Effector memory CD8-positive, alpha-beta T cell (primary cell): ENCODE results near the gene CHRM3.

Experiments
- ATAC-seq: fragments of 150-1000 bp; cut with Tn5 transposase; replicated peaks from 2 replicates; pipeline ENCODE4 v1.10.0; 2021; ENCODE audit warnings: mild to moderate bottlenecking, moderate library complexity
- DNase-seq, 3 experiments: peaks; one replicate each; pipeline ENCODE4 v3.0.0; 2021
- H3K27ac Mint-ChIP-seq, 2 donors: one replicate each; pipeline ENCODE4 v1.8.0; 2022; ENCODE audit warnings: mild to moderate bottlenecking in 2 of 2, mixed read lengths in 2 of 2, moderate library complexity in 2 of 2
- H3K27me3 Mint-ChIP-seq, 2 donors: one replicate each; pipeline ENCODE4 v1.8.0; 2022; ENCODE audit warnings: mixed read lengths in 2 of 2
- H3K36me3 Mint-ChIP-seq: one replicate; pipeline ENCODE4 v1.8.0; 2022; ENCODE audit warnings: mild to moderate bottlenecking, moderate library complexity, mixed read lengths; ENCODE audit not compliant: insufficient read depth
- H3K4me1 Mint-ChIP-seq, 2 donors: one replicate each; pipeline ENCODE4 v1.8.0; 2022; ENCODE audit warnings: low read depth in 2 of 2, mixed read lengths in 2 of 2
- H3K4me3 Mint-ChIP-seq, 2 donors: one replicate each; pipeline ENCODE4 v1.8.0; 2022; ENCODE audit warnings: mild to moderate bottlenecking in 2 of 2, mixed read lengths in 2 of 2, moderate library complexity in 2 of 2
- H3K9me3 Mint-ChIP-seq, 2 donors: one replicate each; pipeline ENCODE4 v1.8.0; 2022; ENCODE audit warnings: mixed read lengths in 2 of 2

CHRM3 gene

DNA sequence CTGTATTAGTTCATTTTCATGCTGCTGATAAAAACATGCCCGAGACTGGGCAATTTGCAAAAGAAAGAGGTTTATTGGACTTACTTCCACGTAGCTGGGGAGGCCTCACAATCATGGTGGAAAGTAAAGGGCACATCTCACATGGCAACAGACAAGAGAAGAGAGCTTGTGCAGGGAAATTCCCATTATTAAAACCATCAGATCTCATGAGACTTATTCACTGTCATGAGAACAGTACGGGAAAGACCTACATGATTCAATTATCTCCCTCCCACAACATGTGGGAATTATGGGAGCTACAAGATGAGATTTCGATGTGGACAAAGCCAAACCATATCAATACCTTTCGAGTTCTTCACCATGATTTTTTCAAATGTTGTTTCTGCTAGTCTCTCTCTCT lies 3.7 kb upstream of the CHRM3 start:
- peaks cover 0 to 7% of the 10 kb centered on the region in 2 donors for H3K4me1 Mint-ChIP-seq
- DNase-seq (no peak), ATAC-seq (no peak)
- peaks cover 24 to 35% of the 10 kb centered on the region in 2 donors for H3K27me3 Mint-ChIP-seq
- H3K36me3 Mint-ChIP-seq = no peaks in the 10 kb centered on the region
- H3K27ac Mint-ChIP-seq = no peak overlapping the region
- no peak overlapping the region for H3K4me3 Mint-ChIP-seq
- H3K9me3 Mint-ChIP-seq = no peaks in the 10 kb centered on the region

DNA sequence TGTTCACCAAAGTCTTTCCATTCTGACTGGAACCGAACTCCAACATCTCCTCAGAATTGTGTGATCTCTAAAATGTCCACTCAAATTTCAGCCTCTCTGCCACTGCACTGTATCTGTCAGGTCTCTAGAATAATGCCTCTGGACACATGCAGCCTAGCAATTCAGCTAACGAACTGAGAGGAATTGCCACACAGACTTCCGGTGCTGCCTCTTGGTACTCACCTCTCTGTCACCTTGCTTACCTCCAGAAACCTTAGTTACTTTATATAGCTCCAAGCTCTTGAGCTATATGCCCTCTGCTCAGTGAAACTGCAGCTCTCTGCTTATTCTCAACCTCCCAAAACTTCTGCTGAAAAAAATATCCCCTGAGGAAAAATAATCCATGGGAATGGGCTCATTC lies 2.7 kb upstream of the CHRM3 start:
- Mint-ChIP-seq H3K36me3 (no peaks in the 10 kb centered on the region), H3K4me3 (no peak overlapping the region), H3K4me1 (peaks cover 0 to 7% of the 10 kb centered on the region in 2 donors), H3K27ac (no peak overlapping the region), H3K9me3 (no peaks in the 10 kb centered on the region), H3K27me3 (peaks cover 34 to 46% of the 10 kb centered on the region in 2 donors)
- no peak for DNase-seq
- ATAC-seq = no peak

DNA sequence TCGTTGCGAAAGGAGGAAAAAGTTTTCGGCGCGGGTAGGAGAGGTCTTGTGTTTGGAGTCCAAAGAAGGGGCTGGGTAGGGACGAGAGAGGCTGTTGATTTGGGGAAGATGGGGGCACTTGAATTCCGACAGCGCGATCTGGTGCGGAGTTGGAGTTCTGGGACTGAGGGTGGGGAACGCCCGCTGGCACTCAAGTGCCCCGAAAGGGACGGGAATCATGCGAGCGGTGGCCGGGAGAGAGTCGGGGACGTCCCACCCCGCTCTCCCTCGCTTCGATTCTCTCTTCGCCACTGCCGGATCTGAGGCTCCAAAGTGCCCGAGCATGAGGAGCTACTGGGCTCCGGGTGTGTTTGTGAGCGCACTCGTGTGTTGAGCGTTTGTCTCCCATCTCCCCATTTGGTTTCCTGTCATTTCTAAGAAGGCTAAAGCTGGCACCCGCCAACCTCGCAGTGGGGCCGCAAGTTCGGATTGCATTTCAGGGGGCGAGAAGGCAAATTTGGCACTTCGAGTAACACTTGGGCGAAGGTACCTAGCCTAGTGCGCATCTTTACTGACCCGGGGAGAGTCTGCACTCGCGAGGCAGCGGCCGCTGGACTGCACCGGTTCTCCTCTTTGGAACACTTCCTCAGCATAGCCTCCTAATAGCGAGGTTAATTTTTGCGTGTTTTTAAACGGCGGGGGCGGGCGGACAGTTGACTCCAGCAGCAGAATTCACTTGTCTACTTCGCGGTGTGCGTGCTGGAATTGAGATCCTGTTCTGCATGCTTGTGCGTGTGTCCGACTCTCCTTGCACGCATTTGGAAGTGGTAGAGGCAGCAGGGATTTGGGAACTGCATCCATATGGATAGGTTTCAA lies 1.2 kb downstream of the CHRM3 start:
- Mint-ChIP-seq H3K27ac (no peak overlapping the region), H3K4me3 (peak overlapping the region; percentile 14 to 69), H3K27me3 (peaks cover 45 to 67% of the 10 kb centered on the region in 2 donors), H3K4me1 (peaks cover 0 to 7% of the 10 kb centered on the region in 2 donors), H3K9me3 (peaks cover 5 to 6% of the 10 kb centered on the region in 2 donors), H3K36me3 (no peaks in the 10 kb centered on the region)
- ATAC-seq (no peak), DNase-seq (no peak)

GRCh38 chr1:239388159-239388485 lies 1.8 kb downstream of the CHRM3 start:
- Mint-ChIP-seq H3K36me3 (no peaks in the 10 kb centered on the region), H3K4me1 (peaks cover 0 to 7% of the 10 kb centered on the region in 2 donors), H3K4me3 (no peak overlapping the region), H3K27ac (no peak overlapping the region), H3K27me3 (peaks cover 45 to 69% of the 10 kb centered on the region in 2 donors), H3K9me3 (peaks cover 5 to 7% of the 10 kb centered on the region in 2 donors)
- ATAC-seq = no peak
- DNase-seq = no peak

DNA sequence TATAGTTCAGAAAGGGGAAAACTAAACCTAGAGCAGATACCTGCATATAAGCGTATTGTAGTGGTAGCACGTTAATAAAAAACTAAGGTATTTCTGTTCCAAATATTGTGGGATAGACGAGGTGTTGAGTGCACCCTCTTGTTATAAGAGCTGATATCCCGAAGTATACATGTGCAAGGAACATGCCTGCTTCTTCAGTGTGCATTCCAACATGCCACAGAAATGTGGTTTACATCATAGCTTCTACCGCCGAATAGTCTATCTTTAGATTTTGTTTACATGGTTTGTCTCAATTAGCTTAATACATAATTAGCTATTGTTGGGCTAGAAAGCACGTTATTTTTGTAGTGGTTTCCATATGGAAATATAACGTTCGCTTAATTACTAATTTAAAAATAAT lies 2.2 kb downstream of the CHRM3 start:
- peaks cover 5 to 7% of the 10 kb centered on the region in 2 donors for H3K9me3 Mint-ChIP-seq
- no peaks in the 10 kb centered on the region for H3K36me3 Mint-ChIP-seq
- peaks cover 0 to 7% of the 10 kb centered on the region in 2 donors for H3K4me1 Mint-ChIP-seq
- no peak overlapping the region for H3K27ac Mint-ChIP-seq
- H3K27me3 Mint-ChIP-seq = peaks cover 45 to 66% of the 10 kb centered on the region in 2 donors
- DNase-seq (no peak), ATAC-seq (no peak)
- no peak overlapping the region for H3K4me3 Mint-ChIP-seq

DNA sequence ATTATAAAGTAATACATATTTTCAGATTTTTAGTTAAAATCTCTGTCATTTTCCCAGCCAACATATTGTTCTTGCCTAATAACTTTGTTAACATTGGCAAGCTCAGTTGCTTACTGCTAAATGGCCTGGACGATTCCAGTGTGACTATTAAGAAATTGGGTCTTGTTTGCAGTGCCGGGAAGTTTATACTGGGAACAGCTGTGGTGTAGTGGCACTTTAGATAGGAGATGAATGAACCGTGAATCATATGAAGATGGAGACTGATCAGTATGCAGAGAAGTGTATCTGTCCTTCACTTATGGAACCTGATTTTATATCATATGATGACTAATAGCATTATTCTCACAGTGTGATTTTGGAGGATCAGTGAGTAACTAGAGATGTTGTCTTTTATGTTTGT lies 3.3 kb downstream of the CHRM3 start:
- H3K27ac Mint-ChIP-seq = no peak overlapping the region
- no peak for DNase-seq
- H3K9me3 Mint-ChIP-seq = peaks cover 5 to 7% of the 10 kb centered on the region in 2 donors
- H3K36me3 Mint-ChIP-seq = no peaks in the 10 kb centered on the region
- peaks cover 45 to 70% of the 10 kb centered on the region in 2 donors for H3K27me3 Mint-ChIP-seq
- no peak overlapping the region for H3K4me3 Mint-ChIP-seq
- peaks cover 0 to 7% of the 10 kb centered on the region in 2 donors for H3K4me1 Mint-ChIP-seq
- ATAC-seq = no peak

DNA sequence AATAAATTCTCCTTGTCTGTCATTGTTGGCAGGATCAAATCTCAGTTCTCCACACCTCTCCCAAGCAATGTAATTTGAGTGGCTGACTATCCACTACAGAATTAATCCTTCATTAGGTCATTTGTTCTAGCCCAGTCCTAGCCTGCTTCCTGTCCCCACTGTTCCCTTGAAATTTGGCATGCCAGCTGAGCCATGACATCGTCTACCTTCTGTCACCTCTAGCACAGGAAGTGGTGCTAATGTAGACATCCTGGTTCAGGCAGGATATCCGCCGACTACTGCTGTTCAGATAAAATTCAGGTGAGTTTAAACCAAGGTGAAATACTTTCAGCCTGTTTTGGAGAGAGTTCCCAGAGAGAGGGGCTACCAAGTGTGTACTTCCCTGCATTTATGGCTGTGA lies 5.9 kb downstream of the CHRM3 start:
- Mint-ChIP-seq H3K27ac (no peak overlapping the region), H3K36me3 (no peaks in the 10 kb centered on the region), H3K4me1 (no peaks in the 10 kb centered on the region), H3K9me3 (peaks cover 5 to 7% of the 10 kb centered on the region in 2 donors), H3K4me3 (no peak overlapping the region), H3K27me3 (peaks cover 31 to 62% of the 10 kb centered on the region in 2 donors)
- DNase-seq (no peak), ATAC-seq (no peak)

GRCh38 chr1:239394107-239394506 lies 7.7 kb downstream of the CHRM3 start:
- DNase-seq (no peak), ATAC-seq (no peak)
- no peaks in the 10 kb centered on the region for H3K4me1 Mint-ChIP-seq
- H3K4me3 Mint-ChIP-seq = no peak overlapping the region
- no peaks in the 10 kb centered on the region for H3K36me3 Mint-ChIP-seq
- peaks cover 14 to 46% of the 10 kb centered on the region in 2 donors for H3K27me3 Mint-ChIP-seq
- H3K9me3 Mint-ChIP-seq = peaks cover 5 to 7% of the 10 kb centered on the region in 2 donors
- no peak overlapping the region for H3K27ac Mint-ChIP-seq

DNA sequence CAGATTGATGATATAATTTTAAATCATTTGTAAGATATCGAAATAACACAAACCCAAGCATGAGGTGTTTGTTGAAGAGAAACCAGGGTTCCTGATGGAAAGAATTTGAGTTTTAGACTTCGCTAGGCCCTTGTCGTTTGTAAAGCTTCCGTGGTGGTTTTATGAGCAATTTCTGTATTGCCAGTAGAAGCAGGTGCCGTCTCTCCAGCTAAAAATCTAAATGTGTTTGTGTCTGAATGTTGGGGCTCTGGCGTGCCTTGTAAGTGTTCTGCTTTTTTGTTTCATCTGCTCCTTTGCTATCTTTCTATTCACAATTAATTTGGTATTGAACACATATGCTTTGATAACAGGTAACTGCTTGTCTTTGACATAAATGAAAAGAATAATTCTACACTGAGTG lies 27.5 kb downstream of the CHRM3 start:
- Mint-ChIP-seq H3K27me3 (no peaks in the 10 kb centered on the region), H3K4me3 (no peak overlapping the region), H3K9me3 (peaks cover 0 to 3% of the 10 kb centered on the region in 2 donors), H3K36me3 (no peaks in the 10 kb centered on the region), H3K4me1 (no peaks in the 10 kb centered on the region), H3K27ac (no peak overlapping the region)
- ATAC-seq (no peak), DNase-seq (no peak)

DNA sequence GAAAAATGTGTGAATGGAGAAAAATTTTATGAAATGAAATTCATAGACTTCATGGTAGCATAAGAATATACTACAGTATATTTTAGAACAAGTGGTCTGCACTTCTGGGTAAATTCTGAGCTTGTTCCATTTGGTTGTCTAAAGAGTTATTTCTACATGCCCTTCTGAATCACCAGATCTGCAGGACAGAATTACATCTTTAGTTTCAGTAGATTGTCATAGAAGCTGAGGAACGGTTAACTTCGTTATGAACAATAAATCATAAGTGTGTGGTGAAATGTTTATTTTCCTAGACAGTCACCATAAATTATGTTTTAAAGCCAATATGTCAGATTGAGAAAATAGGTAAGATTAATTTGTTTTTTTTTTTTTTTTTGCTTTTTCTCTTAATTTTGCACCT lies 30.9 kb downstream of the CHRM3 start:
- ATAC-seq = no peak
- DNase-seq = no peak
- no peaks in the 10 kb centered on the region for H3K4me1 Mint-ChIP-seq
- H3K9me3 Mint-ChIP-seq = peaks cover 0 to 1% of the 10 kb centered on the region in 2 donors
- no peak overlapping the region for H3K4me3 Mint-ChIP-seq
- no peaks in the 10 kb centered on the region for H3K27me3 Mint-ChIP-seq
- H3K36me3 Mint-ChIP-seq = no peaks in the 10 kb centered on the region
- no peak overlapping the region for H3K27ac Mint-ChIP-seq

DNA sequence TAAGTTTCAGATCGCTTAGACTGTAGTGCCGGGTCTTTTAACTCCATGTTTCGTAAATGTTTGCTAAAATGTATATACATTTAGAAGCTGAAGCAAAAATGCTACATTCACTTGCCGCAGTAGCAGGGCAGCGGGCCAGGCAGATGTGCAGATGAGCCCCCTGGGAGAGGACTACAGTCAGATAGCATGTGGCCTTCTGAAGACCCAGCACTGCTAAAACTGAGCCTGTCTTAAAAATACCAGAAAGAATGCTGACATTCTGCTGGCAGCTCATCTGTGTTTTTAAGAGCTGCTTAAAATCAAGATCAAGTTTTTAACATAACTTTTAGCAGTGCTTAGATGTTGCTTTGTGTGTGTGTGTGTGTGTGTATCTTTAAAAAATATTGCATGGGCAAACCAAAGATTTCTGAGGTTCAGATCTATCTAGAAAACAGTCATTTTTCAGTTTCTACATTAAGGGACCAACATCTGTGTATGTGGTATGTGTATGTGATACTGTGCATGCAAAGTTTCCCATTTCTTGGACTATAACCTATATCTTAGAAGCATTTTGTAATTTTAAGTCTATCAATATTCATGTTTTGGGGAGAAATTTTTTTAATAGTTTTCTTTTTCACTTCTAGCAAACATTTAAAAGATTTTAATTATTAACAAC lies 31.7 kb downstream of the CHRM3 start:
- H3K9me3 Mint-ChIP-seq = no peaks in the 10 kb centered on the region
- H3K27ac Mint-ChIP-seq = no peak overlapping the region
- H3K27me3 Mint-ChIP-seq = no peaks in the 10 kb centered on the region
- no peaks in the 10 kb centered on the region for H3K36me3 Mint-ChIP-seq
- no peak for ATAC-seq
- no peaks in the 10 kb centered on the region for H3K4me1 Mint-ChIP-seq
- H3K4me3 Mint-ChIP-seq = no peak overlapping the region
- DNase-seq = no peak

DNA sequence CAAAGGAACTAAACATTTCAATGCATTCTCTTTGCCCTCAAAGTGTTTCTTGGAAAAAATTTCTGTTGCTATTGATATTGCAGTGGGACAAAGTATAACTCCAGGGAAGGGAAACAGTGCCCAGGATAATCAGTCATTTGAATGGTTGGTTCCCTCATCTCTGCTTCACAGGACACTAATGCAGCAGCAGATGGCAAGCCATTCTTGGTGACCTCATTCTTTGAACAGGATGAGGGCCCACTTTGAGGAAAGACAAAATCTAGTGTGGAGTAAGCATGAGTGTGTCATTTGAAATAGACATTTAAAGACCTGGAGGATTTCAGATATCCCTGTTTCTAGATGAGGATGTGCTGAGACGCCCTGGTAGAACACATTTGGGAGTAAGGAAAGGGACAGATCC lies 32.3 kb downstream of the CHRM3 start:
- no peaks in the 10 kb centered on the region for H3K27me3 Mint-ChIP-seq
- no peak for DNase-seq
- no peak for ATAC-seq
- no peaks in the 10 kb centered on the region for H3K4me1 Mint-ChIP-seq
- H3K9me3 Mint-ChIP-seq = no peaks in the 10 kb centered on the region
- H3K36me3 Mint-ChIP-seq = no peaks in the 10 kb centered on the region
- H3K27ac Mint-ChIP-seq = no peak overlapping the region
- H3K4me3 Mint-ChIP-seq = no peak overlapping the region

- DNase-seq (no peak), ATAC-seq (no peak)
- H3K4me3 Mint-ChIP-seq = no peak overlapping the region
- H3K4me1 Mint-ChIP-seq = no peaks in the 10 kb centered on the region
- no peaks in the 10 kb centered on the region for H3K36me3 Mint-ChIP-seq
- no peak overlapping the region for H3K27ac Mint-ChIP-seq
- H3K9me3 Mint-ChIP-seq = no peaks in the 10 kb centered on the region
- peaks cover 0 to 6% of the 10 kb centered on the region in 2 donors for H3K27me3 Mint-ChIP-seq
These were observed 35.4 kb downstream of the CHRM3 start for GRCh38 chr1:239421811-239422210.

GRCh38 chr1:239422818-239423217 lies 36.5 kb downstream of the CHRM3 start:
- Mint-ChIP-seq H3K27ac (no peak overlapping the region), H3K27me3 (peaks cover 0 to 15% of the 10 kb centered on the region in 2 donors), H3K4me1 (no peaks in the 10 kb centered on the region), H3K36me3 (no peaks in the 10 kb centered on the region), H3K9me3 (peaks cover 0 to 2% of the 10 kb centered on the region in 2 donors), H3K4me3 (no peak overlapping the region)
- ATAC-seq (no peak), DNase-seq (no peak)
